K562 (cell line): ENCODE results near the gene ATXN1. TPM values are rescaled to one million over a fixed set of nuclear protein-coding genes. Genes with fewer than 3 reads are reported as not detected.
A peak's percentile ranks its signal among the peaks of the same experiment; 100 is the strongest.
"Not testable (repeated sequence)": the region's sequence is repeated elsewhere in the genome, so short reads cannot be mapped to it uniquely, and the experiment has no call there.

Source experiments
- ATAC-seq: fragments of 200-7000 bp; cut with Tn5 transposase; 3 replicates; pipeline ENCODE4 v1.9.1; 2020; ENCODE audit warnings: moderate library complexity
- BruUV-seq: library from RNA; stranded (reverse); fragments of 400-500 nt; replicated peaks from 2 replicates; lab custom pipeline; 2021; lab: Mats Ljungman, UMichigan
- CTCF ChIA-PET: fragments of 300-600 bp; formaldehyde crosslinking; extraction: SDS; loops from one replicate; lab custom pipeline; 2021; ENCODE audit warnings: low intra/inter-chr PET ratio; lab: Yijun Ruan, JAX
- POLR2A ChIA-PET: fragments of 300-600, 350-650 bp; sonication (Branson Sonifier 250); formaldehyde crosslinking; extraction: SDS; loops from one replicate; lab custom pipeline; 2021; ENCODE audit warnings: antibody characterized with exemption, inconsistent platforms; lab: Yijun Ruan, JAX
- DNase-seq, 4 experiments: peaks; one replicate each; pipeline versions ENCODE4 v3.0.0 to v3.0.0-alpha.2; 2011 to 2018; ENCODE audit warnings: low spot score in 3 of 4, mixed read lengths in 3 of 4; ENCODE audit errors: extremely low read depth in 1 of 4
- FAIRE-seq: peaks from 2 replicates; lab custom pipeline; 2011; peaks lifted over from hg19 to GRCh38; lab: Jason Lieb, UNC
- H2AFZ ChIP-seq: 2 replicates; pipeline ENCODE4 v1.6.0; 2011; ENCODE audit warnings: low read depth, low read length, control low read depth, inconsistent platforms
- H3K27ac ChIP-seq: fragments of 200-600 bp; 3 replicates; pipeline ENCODE4 v1.8.0; 2011; ENCODE audit warnings: low read depth, mild to moderate bottlenecking, control low read depth, inconsistent platforms, low read length, moderate library complexity, mixed read lengths; ENCODE audit errors: extremely low read depth
- H3K27me3 ChIP-seq, 2 experiments: fragments of 300-600 bp in 1 of 2; 2 replicates in 1 of 2; 3 replicates in 1 of 2; pipeline versions ENCODE4 v1.6.0 to v1.8.0; 2011; ENCODE audit warnings: inconsistent platforms in 2 of 2, low read length in 2 of 2, mild to moderate bottlenecking in 1 of 2, mixed read lengths in 1 of 2, moderate library complexity in 1 of 2; ENCODE audit not compliant: control insufficient read depth in 2 of 2, insufficient read depth in 2 of 2
- H3K36me3 ChIP-seq: fragments of 300-600 bp; 3 replicates; pipeline ENCODE4 v1.8.0; 2011; ENCODE audit warnings: mild to moderate bottlenecking, low read length, inconsistent platforms; ENCODE audit not compliant: control insufficient read depth, insufficient read depth
- H3K4me1 ChIP-seq, 2 experiments: fragments of 200-600 bp in 1 of 2; replicated peaks in 1 of 2; 2 replicates in 1 of 2; 3 replicates in 1 of 2; pipeline versions ENCODE4 v1.5.1 to v1.8.0; 2011; ENCODE audit warnings: inconsistent platforms in 2 of 2, low read length in 2 of 2, mild to moderate bottlenecking in 1 of 2, mixed read lengths in 1 of 2, moderate library complexity in 1 of 2; ENCODE audit not compliant: control insufficient read depth in 2 of 2, insufficient read depth in 2 of 2
- H3K4me2 ChIP-seq: 2 replicates; pipeline ENCODE4 v1.6.1; 2011; ENCODE audit warnings: low read length, control low read depth, inconsistent platforms, mixed read lengths; ENCODE audit not compliant: insufficient read depth
- H3K4me3 ChIP-seq: fragments of 200-600 bp; sonication (generic), shearing (Covaris generic); 2 replicates; pipeline ENCODE4 v1.5.1; 2016; ENCODE audit warnings: control low read depth, inconsistent platforms
- H3K79me2 ChIP-seq: fragments of 200-600 bp; 3 replicates; pipeline ENCODE4 v1.8.0; 2011; ENCODE audit warnings: low read length, inconsistent platforms; ENCODE audit not compliant: control insufficient read depth, insufficient read depth
- H3K9ac ChIP-seq, 2 experiments: 2 replicates each; pipeline versions ENCODE4 v1.6.0 to v1.6.1; 2011; ENCODE audit warnings: low read depth in 2 of 2, low read length in 2 of 2, control low read depth in 1 of 2, inconsistent platforms in 1 of 2, mild to moderate bottlenecking in 1 of 2, mixed read lengths in 1 of 2; ENCODE audit not compliant: insufficient read depth in 1 of 2
- H3K9me1 ChIP-seq: one replicate; pipeline ENCODE4 v1.6.0; 2011; ENCODE audit warnings: inconsistent platforms, mild to moderate bottlenecking, low read length, moderate library complexity; ENCODE audit not compliant: control insufficient read depth, insufficient read depth
- H3K9me3 ChIP-seq: replicated peaks from 2 replicates; pipeline ENCODE4 v1.5.1; 2011; ENCODE audit warnings: low read depth, low read length, inconsistent platforms; ENCODE audit not compliant: control insufficient read depth, insufficient read depth
- H4K20me1 ChIP-seq: replicated peaks from 2 replicates; pipeline ENCODE4 v1.6.1; 2011; ENCODE audit warnings: low read length, inconsistent platforms, mixed read lengths; ENCODE audit not compliant: control insufficient read depth, insufficient read depth
- C11orf30 ChIP-seq: fragments of 450-650 bp; IDR thresholded peaks from 2 replicates; pipeline ENCODE4 v1.6.1; 2016; ENCODE audit warnings: low read depth, mild to moderate bottlenecking
- FOXK2 ChIP-seq, 2 experiments: fragments of 450-650 bp; IDR thresholded peaks in 1 of 2; conservative IDR thresholded peaks in 1 of 2; 2 replicates each; pipeline ENCODE4 v1.6.1; 2016; ENCODE audit warnings: low read depth in 2 of 2, mild to moderate bottlenecking in 1 of 2
- MAFG ChIP-seq: fragments of 450-650 bp; conservative IDR thresholded peaks from 2 replicates; pipeline ENCODE4 v1.6.1; 2016; ENCODE audit warnings: missing genetic modification characterization, missing compliant biosample characterization
- MEIS2 ChIP-seq: fragments of 450-650 bp; IDR thresholded peaks from 2 replicates; pipeline ENCODE4 v1.6.1; 2014; ENCODE audit warnings: mild to moderate bottlenecking; ENCODE audit not compliant: partially characterized antibody
- MNT ChIP-seq, 2 experiments: fragments of 450-650 bp; conservative IDR thresholded peaks; 2 replicates each; pipeline ENCODE4 v1.6.1; 2017; ENCODE audit warnings: mild to moderate bottlenecking in 2 of 2, moderate library complexity in 2 of 2
- PKNOX1 ChIP-seq: fragments of 450-650 bp; IDR thresholded peaks from 2 replicates; pipeline ENCODE4 v1.6.1; 2016
- ZNF316 ChIP-seq: fragments of 450-650 bp; IDR thresholded peaks from 2 replicates; pipeline ENCODE4 v1.6.1; 2016
- WGBS: fragments of 100-300 bp; shearing (Covaris generic); methylation state at CpG from one replicate; pipeline ENCODE4 v1.1.6; 2016; ENCODE audit warnings: low coverage, mixed read lengths; ENCODE audit not compliant: insufficient coverage; ENCODE audit errors: missing lambda C conversion rate; 5-methylcytosine and 5-hydroxymethylcytosine counted together
- in situ Hi-C: fragments of 300-500 bp; cut with MboI; formaldehyde crosslinking; loops from 4 replicates; pipeline ENCODE4 v1.15.0; 2018; ENCODE audit warnings: inconsistent platforms, mixed read lengths
- intact Hi-C: fragments of 100-400 bp; cut with micrococcal nuclease; formaldehyde crosslinking; loops from 2 replicates; pipeline ENCODE4 v1.14.2; 2022
- polyA plus RNA-seq, 8 experiments: library from polyadenylated mRNA; depleted of rRNA in 4 of 8; stranded (reverse) in 5 of 8; unstranded in 3 of 8; fragments of >200 nt; fragmentation: Nextera tagmentation in 2 of 8; fragmentation: Illumina TruSeq in 1 of 8; extraction: Ambion mirVana in 2 of 8; extraction: Trizol in 1 of 8; gene quantifications; 2 replicates each; pipeline versions ENCODE4 v1.2.1 to v1.2.3, GENCODE V29; 2011 to 2014; ENCODE audit warnings: inconsistent platforms in 1 of 8, missing spikeins in 1 of 8
- total RNA-seq, 7 experiments: library from RNA; depleted of rRNA in 6 of 7; stranded (reverse); fragments of >200 nt in 6 of 7; fragmentation: Illumina TruSeq in 2 of 7; extraction: Trizol in 2 of 7; gene quantifications; 2 replicates each; pipeline versions ENCODE4 v1.2.1 to v1.2.3, GENCODE V29; 2011 to 2021; ENCODE audit warnings: low replicate concordance in 1 of 7
- TF ChIP-seq, protein P1 (sequence below), 2 experiments: IDR thresholded peaks in 1 of 2; conservative IDR thresholded peaks in 1 of 2; 2 replicates each; pipeline ENCODE4 v1.6.1; 2016; ENCODE audit warnings: low read depth in 2 of 2, mild to moderate bottlenecking in 1 of 2, missing compliant biosample characterization in 1 of 2, missing genetic modification characterization in 1 of 2, moderate library complexity in 1 of 2

The ATXN1 gene
- total and polyA plus RNA-seq, 9 of the 15 experiments (the other 6 are each of a cell fraction or from before 2014, with no cell fraction given): under 0.01 to 1.2 (median 0.58) TPM

GRCh38 chr6:16259604-16260003 is 501.7 kb downstream of the ATXN1 start:
- Histone ChIP-seq H3K36me3 (peaks cover 55% of the 10 kb centered on the region), H3K4me1 (peaks cover 12 to 18% of the 10 kb centered on the region in 2 experiments; a peak in 4 of 5 replicates), H3K79me2 (peaks cover 15% of the 10 kb centered on the region; the same call in 2 of the 3 replicates)
- peak in 1 of 2 experiments; percentile 77; a peak in 3 of 4 replicates for TF ChIP-seq FOXK2 (conservative IDR thresholded peaks at IDR 0.05 in 1 of 2, IDR thresholded peaks at IDR 0.05 in 1 of 2; ENCODE audit: low read depth in 2 of 2)
- TF ChIP-seq MAFG: 0 out of 2 replicates have a peak, but pooled peaks have one; percentile 22
- TF ChIP-seq C11orf30: peak; percentile 47; the same call in 1 of the 2 replicates
- TF ChIP-seq PKNOX1: peak; percentile 71
- TF ChIP-seq MNT (conservative IDR thresholded peaks at IDR 0.05): 0 out of 4 replicates have a peak, but pooled peaks of 1 of the 2 experiments have one; percentile 20
- peak; percentile 56 for TF ChIP-seq MEIS2
- TF ChIP-seq, protein P1, sequence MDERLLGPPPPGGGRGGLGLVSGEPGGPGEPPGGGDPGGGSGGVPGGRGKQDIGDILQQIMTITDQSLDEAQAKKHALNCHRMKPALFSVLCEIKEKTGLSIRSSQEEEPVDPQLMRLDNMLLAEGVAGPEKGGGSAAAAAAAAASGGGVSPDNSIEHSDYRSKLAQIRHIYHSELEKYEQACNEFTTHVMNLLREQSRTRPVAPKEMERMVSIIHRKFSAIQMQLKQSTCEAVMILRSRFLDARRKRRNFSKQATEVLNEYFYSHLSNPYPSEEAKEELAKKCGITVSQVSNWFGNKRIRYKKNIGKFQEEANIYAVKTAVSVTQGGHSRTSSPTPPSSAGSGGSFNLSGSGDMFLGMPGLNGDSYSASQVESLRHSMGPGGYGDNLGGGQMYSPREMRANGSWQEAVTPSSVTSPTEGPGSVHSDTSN (CRISPR knock-in tag; IDR thresholded peaks at IDR 0.05; ENCODE audit: low read depth): not testable (repeated sequence)
- TF ChIP-seq, protein P1 (tag; conservative IDR thresholded peaks at IDR 0.05; ENCODE audit: low read depth): peak; percentile 57; the same call in 1 of the 2 replicates
- TF ChIP-seq ZNF316: peak; percentile 45
- ATAC-seq, H2AFZ ChIP-seq, FAIRE-seq, H3K27ac ChIP-seq, H3K9me1 ChIP-seq, intact Hi-C loops, H3K4me2 ChIP-seq, DNase-seq, CTCF ChIA-PET, BruUV-seq, H4K20me1 ChIP-seq, in situ Hi-C loops, H3K9me3 ChIP-seq, H3K4me3 ChIP-seq, H3K9ac ChIP-seq, H3K27me3 ChIP-seq: not testable (repeated sequence)
- POLR2A ChIA-PET: interaction anchor here (7.6 kb wide), 1 partner anchor 7 kb away, joined by 97 read pairs; no protein-coding TSS in a partner anchor
- 43% methylated on average over 2 of the region's 3 CpGs for WGBS
